ENCODE data around the gene COA5. TPM values are rescaled to one million over a fixed set of nuclear protein-coding genes. Genes with fewer than 3 reads are reported as not detected.

Gene COA5, protein sequence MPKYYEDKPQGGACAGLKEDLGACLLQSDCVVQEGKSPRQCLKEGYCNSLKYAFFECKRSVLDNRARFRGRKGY
- total RNA-seq (ENCODE audit: low replicate concordance) = 62.3 and 110 TPM in 2 replicates

DNA sequence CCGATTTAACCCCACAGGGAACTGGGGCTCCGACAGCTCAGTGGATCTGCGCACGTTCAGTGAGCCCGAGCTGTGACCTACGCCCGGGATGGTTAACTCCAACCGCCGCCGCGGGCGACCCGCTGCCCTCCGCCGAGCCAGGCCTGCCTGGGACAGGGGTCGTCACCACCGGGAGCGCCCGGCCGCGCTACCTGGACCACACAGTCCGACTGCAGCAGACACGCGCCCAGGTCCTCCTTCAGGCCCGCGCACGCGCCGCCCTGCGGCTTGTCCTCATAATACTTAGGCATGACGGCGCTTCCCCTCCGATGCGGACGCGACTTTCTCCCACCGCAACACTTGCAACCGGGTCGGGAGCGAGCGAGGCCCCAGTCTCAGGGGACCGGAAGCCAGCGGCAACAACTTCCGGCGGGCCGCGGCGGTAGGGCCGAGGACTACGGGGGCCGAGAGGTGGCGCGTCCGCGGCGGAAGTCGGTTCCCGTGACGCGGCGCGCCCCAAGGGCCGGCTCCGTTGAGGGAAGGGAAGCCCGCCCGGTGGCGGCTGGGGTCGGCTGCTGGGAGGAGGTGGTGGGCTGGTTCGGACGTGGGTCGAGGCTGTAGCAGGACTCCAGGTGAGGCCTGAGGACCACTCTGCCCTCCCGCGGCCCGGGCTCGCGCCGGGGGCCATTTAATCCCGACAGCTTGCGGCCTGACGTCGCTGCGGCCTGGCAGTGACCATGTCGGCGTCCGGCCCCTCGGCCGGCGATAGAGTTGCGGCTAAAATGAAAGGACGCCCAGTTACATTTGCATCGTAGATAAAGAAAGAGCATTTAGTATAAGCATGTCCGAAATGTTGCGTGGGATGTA lies at the start of gene COA5, which contains the start of gene UNC50:
TSS of gene COA5 (minus strand) at position 397 of the 846 bp plus-strand sequence. CDS start at position 290, 107 bp downstream.
TSS of gene UNC50 (plus strand) at position 474 of the 846 bp plus-strand sequence. CDS start 1,171 bp downstream, outside the sequence.
- Histone ChIP-seq H2AFZ (replicated peaks) (peak within 1 kb of the TSS; percentile 89), H3K9me3 (ENCODE audit: low read depth) (no peaks in the 10 kb centered on the region), H3K79me2 (ENCODE audit: low read depth) (peaks cover 74% of the 10 kb centered on the region), H3K27me3 (no peaks in the 10 kb centered on the region), H3K9ac (peak within 1 kb of the TSS; percentile 86), H3K4me3 (peak within 1 kb of the TSS; percentile 82), H3K4me2 (peak within 1 kb of the TSS; percentile 84), H3K27ac (peak within 1 kb of the TSS; percentile 72), H4K20me1 (ENCODE audit: low read depth) (peaks cover 23% of the 10 kb centered on the region), H3F3A (ENCODE audit: low read depth) (peaks cover 6% of the 10 kb centered on the region), H3K4me1 (peaks cover 12% of the 10 kb centered on the region), H3K36me3 (peaks cover 4% of the 10 kb centered on the region)
- Mint-ChIP-seq H3K4me3 (peak within 1 kb of the TSS; percentile 89), H3K27ac (peak within 1 kb of the TSS; percentile 97), H3K9me3 (no peaks in the 10 kb centered on the region), H3K36me3 (peaks cover 2% of the 10 kb centered on the region), H3K4me1 (peaks cover 28% of the 10 kb centered on the region), H3K27me3 (ENCODE audit: insufficient read depth, low read depth) (no peaks in the 10 kb centered on the region)
- DNase-seq (ENCODE audit: low spot score) = peak; percentile 92
- TF ChIP-seq EZH2 (IDR thresholded peaks at IDR 0.05) (peak; percentile 22), EZH2phosphoT487 (IDR thresholded peaks at IDR 0.05) (peak; percentile 53)
- TF ChIP-seq, protein P1, sequence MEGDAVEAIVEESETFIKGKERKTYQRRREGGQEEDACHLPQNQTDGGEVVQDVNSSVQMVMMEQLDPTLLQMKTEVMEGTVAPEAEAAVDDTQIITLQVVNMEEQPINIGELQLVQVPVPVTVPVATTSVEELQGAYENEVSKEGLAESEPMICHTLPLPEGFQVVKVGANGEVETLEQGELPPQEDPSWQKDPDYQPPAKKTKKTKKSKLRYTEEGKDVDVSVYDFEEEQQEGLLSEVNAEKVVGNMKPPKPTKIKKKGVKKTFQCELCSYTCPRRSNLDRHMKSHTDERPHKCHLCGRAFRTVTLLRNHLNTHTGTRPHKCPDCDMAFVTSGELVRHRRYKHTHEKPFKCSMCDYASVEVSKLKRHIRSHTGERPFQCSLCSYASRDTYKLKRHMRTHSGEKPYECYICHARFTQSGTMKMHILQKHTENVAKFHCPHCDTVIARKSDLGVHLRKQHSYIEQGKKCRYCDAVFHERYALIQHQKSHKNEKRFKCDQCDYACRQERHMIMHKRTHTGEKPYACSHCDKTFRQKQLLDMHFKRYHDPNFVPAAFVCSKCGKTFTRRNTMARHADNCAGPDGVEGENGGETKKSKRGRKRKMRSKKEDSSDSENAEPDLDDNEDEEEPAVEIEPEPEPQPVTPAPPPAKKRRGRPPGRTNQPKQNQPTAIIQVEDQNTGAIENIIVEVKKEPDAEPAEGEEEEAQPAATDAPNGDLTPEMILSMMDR (IDR thresholded peaks at IDR 0.05) = peak; percentile 13

DNA sequence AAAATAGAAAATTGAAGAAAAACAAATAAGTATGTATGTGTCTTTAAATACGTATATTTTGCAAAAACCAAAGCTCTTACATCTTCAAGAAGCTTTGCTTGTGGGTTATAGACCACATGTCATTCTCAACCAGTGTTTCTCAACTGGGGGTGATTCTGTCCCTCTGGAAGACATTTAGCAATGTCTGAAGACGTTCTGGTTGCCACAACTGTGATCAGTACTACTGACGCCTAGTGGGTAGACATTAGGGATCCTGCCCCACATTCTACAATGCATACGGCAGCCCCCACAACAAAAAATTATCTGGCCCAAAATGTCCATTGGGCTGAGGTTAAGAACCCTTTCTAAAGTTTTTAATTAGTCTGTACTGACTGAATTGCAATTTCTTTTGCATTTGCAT lies 48.5 kb upstream of the COA5 start:
- no peak overlapping the region for H3K27ac Mint-ChIP-seq
- peaks cover 7% of the 10 kb centered on the region for H3K9me3 Mint-ChIP-seq
- DNase-seq (ENCODE audit: low spot score) = no peak
- no peak overlapping the region for H2AFZ ChIP-seq (replicated peaks)
- H3K9me3 ChIP-seq (ENCODE audit: low read depth) = no peaks in the 10 kb centered on the region
- TF ChIP-seq, protein P1 (IDR thresholded peaks at IDR 0.05) = no peak
- TF ChIP-seq EZH2phosphoT487 (IDR thresholded peaks at IDR 0.05) (no peak), EZH2 (IDR thresholded peaks at IDR 0.05) (no peak)
- no peaks in the 10 kb centered on the region for H3K27me3 ChIP-seq
- H3K4me1 Mint-ChIP-seq = peaks cover 5% of the 10 kb centered on the region
- no peaks in the 10 kb centered on the region for H3K27me3 Mint-ChIP-seq (ENCODE audit: insufficient read depth, low read depth)
- no peaks in the 10 kb centered on the region for H3K79me2 ChIP-seq (ENCODE audit: low read depth)
- H3K9ac ChIP-seq = no peak overlapping the region
- no peaks in the 10 kb centered on the region for H4K20me1 ChIP-seq (ENCODE audit: low read depth)
- H3K36me3 Mint-ChIP-seq = peaks cover 2% of the 10 kb centered on the region
- no peaks in the 10 kb centered on the region for H3K36me3 ChIP-seq
- no peak overlapping the region for H3K4me2 ChIP-seq
- no peak overlapping the region for H3K4me3 ChIP-seq
- no peak overlapping the region for H3K27ac ChIP-seq
- no peak overlapping the region for H3K4me3 Mint-ChIP-seq
- no peaks in the 10 kb centered on the region for H3K4me1 ChIP-seq
- no peaks in the 10 kb centered on the region for H3F3A ChIP-seq (ENCODE audit: low read depth)

DNA sequence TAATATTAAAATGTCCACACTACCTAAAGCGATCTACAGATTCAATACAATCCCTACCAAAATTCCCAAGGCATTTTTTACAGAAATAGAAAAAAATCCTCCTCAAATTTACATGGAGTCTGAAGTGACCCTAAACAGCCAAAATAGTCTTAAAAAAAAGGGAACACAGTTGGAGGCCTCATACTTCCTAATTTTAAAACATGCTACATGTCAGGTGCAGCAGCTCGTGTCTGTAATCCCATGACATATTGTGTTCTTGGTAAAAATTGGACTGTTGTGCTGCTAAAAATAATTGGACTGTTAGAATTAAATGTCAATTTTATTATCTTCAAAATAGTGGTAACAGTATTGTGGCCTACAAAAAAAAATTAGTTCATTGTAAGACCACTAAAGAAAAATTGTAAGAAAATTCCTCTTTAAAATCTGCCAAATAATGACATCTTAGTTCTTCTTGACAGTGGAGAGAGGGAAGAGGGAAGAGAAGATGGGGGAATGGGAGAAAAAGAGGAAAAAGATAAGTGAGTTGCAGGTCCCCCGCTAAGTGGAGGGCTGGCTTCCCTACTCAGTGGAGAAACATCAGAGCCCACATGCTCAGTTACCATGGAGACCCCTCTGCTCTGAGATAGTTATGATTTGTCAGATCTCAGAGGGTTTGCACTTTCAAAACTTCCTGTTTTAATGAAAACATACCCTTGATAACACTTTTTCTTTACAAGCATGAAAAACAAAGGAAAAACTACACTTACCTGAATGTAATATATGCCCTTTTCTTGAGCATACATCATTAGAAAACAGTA lies 46.6 kb upstream of the COA5 start:
- DNase-seq (ENCODE audit: low spot score) = no peak
- H3K4me1 Mint-ChIP-seq = peaks cover 5% of the 10 kb centered on the region
- no peaks in the 10 kb centered on the region for H3K9me3 Mint-ChIP-seq
- Histone ChIP-seq H3K36me3 (no peaks in the 10 kb centered on the region), H4K20me1 (ENCODE audit: low read depth) (no peaks in the 10 kb centered on the region), H3F3A (ENCODE audit: low read depth) (no peaks in the 10 kb centered on the region), H3K4me2 (no peak overlapping the region), H3K9me3 (ENCODE audit: low read depth) (no peaks in the 10 kb centered on the region), H3K27ac (no peak overlapping the region), H3K9ac (no peak overlapping the region), H3K4me1 (no peaks in the 10 kb centered on the region), H3K4me3 (no peak overlapping the region), H2AFZ (replicated peaks) (no peak overlapping the region), H3K79me2 (ENCODE audit: low read depth) (no peaks in the 10 kb centered on the region), H3K27me3 (no peaks in the 10 kb centered on the region)
- no peak overlapping the region for H3K27ac Mint-ChIP-seq
- TF ChIP-seq EZH2phosphoT487 (IDR thresholded peaks at IDR 0.05) = no peak
- TF ChIP-seq EZH2 (IDR thresholded peaks at IDR 0.05) = no peak
- TF ChIP-seq, protein P1 (IDR thresholded peaks at IDR 0.05) = no peak
- no peak overlapping the region for H3K4me3 Mint-ChIP-seq
- H3K36me3 Mint-ChIP-seq = peaks cover 2% of the 10 kb centered on the region
- no peaks in the 10 kb centered on the region for H3K27me3 Mint-ChIP-seq (ENCODE audit: insufficient read depth, low read depth)

Measured in neural progenitor cell (in vitro differentiated cells).